ENCODE measurements around the gene AKAP9.
"Not testable (repeated sequence)": the region's sequence is repeated elsewhere in the genome, so short reads cannot be mapped to it uniquely, and the experiment has no call there.

Gene AKAP9

GRCh38 chr7:92020636-92021035 is 80.0 kb downstream of the AKAP9 start:
- DNase-seq, result no peak

- DNase-seq, result no peak
Measured at GRCh38 chr7:92025260-92025659, 84.6 kb downstream of the AKAP9 start.

- DNase-seq, result not testable (repeated sequence)
Measured at GRCh38 chr7:92026635-92027034, 86.0 kb downstream of the AKAP9 start.

GRCh38 chr7:92027128-92027527 is 86.5 kb downstream of the AKAP9 start:
- not testable (repeated sequence) for DNase-seq

GRCh38 chr7:92028226-92028625 is 87.6 kb downstream of the AKAP9 start:
- no peak for DNase-seq

- no peak for DNase-seq
Measured at GRCh38 chr7:92028686-92029085, 88.0 kb downstream of the AKAP9 start.

GRCh38 chr7:92034116-92034515 is 93.5 kb downstream of the AKAP9 start:
- DNase-seq, result no peak

- DNase-seq, result no peak
Measured at GRCh38 chr7:92035576-92035975, 94.9 kb downstream of the AKAP9 start.

GRCh38 chr7:92039900-92040299 is 99.2 kb downstream of the AKAP9 start:
- no peak for DNase-seq

GRCh38 chr7:92042056-92042737 is 101.5 kb downstream of the AKAP9 start:
- no peak for DNase-seq

- DNase-seq, result no peak
Measured at GRCh38 chr7:92043098-92043497, 102.4 kb downstream of the AKAP9 start.

GRCh38 chr7:92043637-92044036 is 103.0 kb downstream of the AKAP9 start:
- no peak for DNase-seq

GRCh38 chr7:92044148-92044547 is 103.5 kb downstream of the AKAP9 start:
- DNase-seq, result no peak

GRCh38 chr7:92044940-92045339 is 104.3 kb downstream of the AKAP9 start:
- no peak for DNase-seq

- no peak for DNase-seq
Measured at GRCh38 chr7:92051655-92052054, 111.0 kb downstream of the AKAP9 start.

GRCh38 chr7:92052159-92052558 is 111.5 kb downstream of the AKAP9 start:
- no peak for DNase-seq

- DNase-seq, result no peak
Measured at GRCh38 chr7:92052684-92053083, 112.0 kb downstream of the AKAP9 start.

GRCh38 chr7:92053312-92053711 is 112.7 kb downstream of the AKAP9 start:
- DNase-seq, result no peak

- no peak for DNase-seq
Measured at GRCh38 chr7:92056286-92056685, 115.6 kb downstream of the AKAP9 start.

- no peak for DNase-seq
Measured at GRCh38 chr7:92057375-92057774, 116.7 kb downstream of the AKAP9 start.

- DNase-seq, result peak in 3 of 6 experiments; percentile 7 to 37 (median 34)
Measured at GRCh38 chr7:92058040-92058439, 117.4 kb downstream of the AKAP9 start.

- DNase-seq, result no peak
Measured at GRCh38 chr7:92058899-92059298, 118.2 kb downstream of the AKAP9 start.

- DNase-seq, result no peak
Measured at GRCh38 chr7:92061154-92061553, 120.5 kb downstream of the AKAP9 start.

- DNase-seq, result no peak
Measured at GRCh38 chr7:92064438-92065029, 123.9 kb downstream of the AKAP9 start.

GRCh38 chr7:92071032-92071431 is 130.4 kb downstream of the AKAP9 start:
- no peak for DNase-seq

Data from stimulated activated naive CD4-positive, alpha-beta T cell (primary cell).